DMS79 treated with DMSO at 0.1 percent for 48 hours (cell line): ENCODE results near the gene PCGF6.
A peak's percentile ranks its signal among the peaks of the same experiment; 100 is the strongest.
"Not testable (repeated sequence)": the region's sequence is repeated elsewhere in the genome, so short reads cannot be mapped to it uniquely, and the experiment has no call there.

Source experiments
- DNase-seq: peaks from one replicate; lab custom pipeline; 2025; lab: John Stamatoyannopoulos, UW

The PCGF6 gene

GRCh38 chr10:103316087-103316486 is 34.9 kb downstream of the PCGF6 start:
- no peak for DNase-seq

GRCh38 chr10:103310197-103310596 is 40.7 kb downstream of the PCGF6 start:
- DNase-seq: no peak

- no peak for DNase-seq
Measured at GRCh38 chr10:103307594-103307993, 43.3 kb downstream of the PCGF6 start.

GRCh38 chr10:103295374-103296015 is 55.4 kb downstream of the PCGF6 start:
- DNase-seq: peak; percentile 9

DNA sequence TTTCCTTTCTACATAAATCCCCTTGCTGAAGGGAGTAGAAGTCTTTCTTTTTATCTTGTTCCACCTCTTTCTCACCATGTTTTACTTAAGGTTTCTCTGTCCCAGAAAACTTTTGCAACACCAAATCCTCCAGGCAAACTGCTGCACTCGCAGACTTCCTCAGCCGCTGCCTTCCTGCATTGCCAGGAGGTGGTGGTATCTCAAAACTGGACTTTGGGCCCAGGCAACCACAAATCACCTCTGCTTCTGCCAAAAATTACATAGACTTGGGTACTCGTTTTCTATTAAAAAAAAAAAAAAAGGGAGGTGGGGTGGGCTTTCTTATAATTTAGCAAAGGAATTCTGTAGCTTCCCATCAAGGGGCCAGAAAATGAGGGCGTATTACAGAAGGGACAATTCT is 59.4 kb downstream of the PCGF6 start:
- no peak for DNase-seq

DNA sequence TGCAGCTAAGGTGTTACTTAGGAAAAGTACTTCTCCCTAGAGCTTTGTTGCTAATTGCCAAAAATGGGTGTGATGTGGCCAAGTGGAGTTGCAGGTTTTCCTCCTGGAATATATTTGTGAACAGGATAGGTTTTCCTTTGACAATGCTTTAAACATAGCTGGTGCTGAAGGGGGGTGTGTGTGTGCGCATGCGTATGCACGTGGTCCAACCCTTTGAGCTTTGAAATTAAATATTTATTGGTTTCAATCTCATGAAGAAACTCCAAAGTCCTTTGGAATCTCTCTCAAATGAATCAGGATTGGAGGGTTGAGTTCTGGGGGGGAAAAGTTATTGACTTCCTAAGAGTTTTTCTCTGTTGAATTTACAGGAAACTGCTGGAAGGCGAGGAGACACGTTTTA is 62.9 kb downstream of the PCGF6 start:
- DNase-seq: no peak

DNA sequence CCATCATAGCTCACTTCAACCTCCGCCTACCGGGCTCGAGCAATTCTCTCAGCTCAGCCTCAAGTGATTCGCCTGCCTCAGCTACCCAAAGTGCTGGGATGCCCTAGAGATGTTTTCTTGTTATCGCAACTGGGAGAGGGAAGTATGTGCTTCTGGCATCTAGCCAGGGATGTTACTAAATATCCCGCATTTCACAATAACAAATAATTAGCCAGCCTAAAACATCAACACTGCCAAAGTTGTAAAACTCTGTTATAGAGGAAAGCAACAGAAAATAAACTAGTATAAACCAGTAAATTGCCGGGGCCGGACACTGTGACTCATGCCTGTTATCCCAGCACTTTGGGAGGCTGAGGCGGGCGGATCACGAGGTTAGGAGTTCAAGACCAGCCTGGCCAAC is 66.8 kb downstream of the PCGF6 start:
- no peak for DNase-seq

DNA sequence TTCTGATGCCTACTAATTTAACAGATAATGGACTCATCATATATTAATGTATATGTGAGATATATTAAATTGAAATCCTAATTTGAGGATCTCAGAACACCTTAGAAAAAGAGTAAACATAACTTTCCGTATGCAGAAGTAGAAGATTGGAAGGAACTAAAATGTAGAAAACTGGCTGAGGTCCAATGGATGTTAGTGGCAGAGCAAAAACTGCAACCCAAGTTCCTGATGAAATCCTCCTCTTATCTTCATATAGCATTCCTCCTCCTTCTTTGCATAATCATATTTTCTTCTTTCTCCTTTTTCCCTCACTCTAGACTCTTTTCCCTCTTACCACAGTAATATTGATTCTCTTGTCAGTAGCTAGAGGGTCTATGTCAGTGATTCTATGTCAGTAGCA is 68.0 kb downstream of the PCGF6 start:
- no peak for DNase-seq

DNA sequence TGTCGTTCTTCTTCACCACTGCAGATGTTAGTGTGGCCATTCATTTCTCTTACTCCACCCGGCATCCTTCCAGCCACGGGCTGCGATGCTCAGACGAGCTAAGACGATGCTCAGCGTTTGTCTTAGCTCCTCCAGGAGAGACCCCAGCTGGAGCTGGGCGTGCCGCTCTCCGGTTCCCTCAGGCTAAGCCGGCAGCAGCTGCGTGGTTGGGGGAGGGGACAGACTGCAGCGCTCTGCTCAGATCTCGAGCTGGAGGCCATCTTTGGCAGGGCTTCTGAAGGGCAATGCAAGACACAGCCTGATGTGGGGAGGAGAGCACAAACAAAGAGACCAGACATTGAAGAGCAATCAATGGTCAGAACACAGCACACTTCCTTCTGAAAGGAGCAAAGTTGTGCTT is 69.2 kb downstream of the PCGF6 start:
- DNase-seq: peak; percentile 77

GRCh38 chr10:103280506-103280905 is 70.4 kb downstream of the PCGF6 start:
- DNase-seq: no peak

- DNase-seq: peak; percentile 8
Measured at GRCh38 chr10:103280031-103280430, 70.9 kb downstream of the PCGF6 start.

GRCh38 chr10:103278862-103279298 is 72.1 kb downstream of the PCGF6 start:
- peak; percentile 42 for DNase-seq

DNA sequence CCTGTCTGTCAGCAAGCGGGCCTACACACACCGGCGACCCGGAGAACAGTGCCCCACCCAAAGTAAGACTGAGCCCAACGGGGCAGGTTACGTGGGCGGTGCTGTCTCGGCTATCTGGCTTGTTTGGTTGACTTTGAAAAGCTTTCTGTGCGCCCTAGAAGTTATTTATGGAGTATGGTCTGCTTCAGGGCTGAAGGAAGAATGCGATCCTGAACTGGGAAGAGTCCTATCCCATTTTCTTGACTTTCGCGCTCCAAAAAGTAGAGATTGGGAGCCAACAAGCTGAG is 72.5 kb downstream of the PCGF6 start:
- DNase-seq: no peak

DNA sequence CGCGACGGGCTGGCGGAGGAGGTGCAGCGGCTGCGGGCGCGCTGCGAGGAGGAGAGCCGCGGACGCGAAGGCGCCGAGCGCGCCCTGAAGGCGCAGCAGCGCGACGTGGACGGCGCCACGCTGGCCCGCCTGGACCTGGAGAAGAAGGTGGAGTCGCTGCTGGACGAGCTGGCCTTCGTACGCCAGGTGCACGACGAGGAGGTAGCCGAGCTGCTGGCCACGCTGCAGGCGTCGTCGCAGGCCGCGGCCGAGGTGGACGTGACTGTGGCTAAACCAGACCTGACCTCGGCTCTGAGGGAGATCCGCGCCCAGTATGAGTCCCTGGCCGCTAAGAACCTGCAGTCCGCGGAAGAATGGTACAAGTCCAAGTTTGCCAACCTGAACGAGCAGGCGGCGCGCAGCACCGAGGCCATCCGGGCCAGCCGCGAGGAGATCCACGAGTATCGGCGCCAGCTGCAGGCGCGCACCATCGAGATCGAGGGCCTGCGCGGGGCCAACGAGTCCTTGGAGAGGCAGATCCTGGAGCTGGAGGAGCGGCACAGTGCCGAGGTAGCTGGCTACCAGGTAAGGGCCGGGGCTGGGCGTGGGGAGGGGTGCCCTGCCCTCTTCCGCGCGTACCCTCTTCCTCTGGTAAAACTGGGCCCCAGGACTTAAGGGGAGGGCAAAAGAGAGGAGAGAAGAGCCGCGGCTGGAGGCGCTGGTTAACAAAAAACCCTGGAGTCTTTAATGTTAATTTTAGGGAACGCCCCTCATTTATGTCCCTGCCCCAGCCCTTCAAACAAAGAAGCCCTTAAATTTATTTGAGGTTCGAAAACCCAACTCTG is 73.0 kb downstream of the PCGF6 start:
- no peak for DNase-seq

DNA sequence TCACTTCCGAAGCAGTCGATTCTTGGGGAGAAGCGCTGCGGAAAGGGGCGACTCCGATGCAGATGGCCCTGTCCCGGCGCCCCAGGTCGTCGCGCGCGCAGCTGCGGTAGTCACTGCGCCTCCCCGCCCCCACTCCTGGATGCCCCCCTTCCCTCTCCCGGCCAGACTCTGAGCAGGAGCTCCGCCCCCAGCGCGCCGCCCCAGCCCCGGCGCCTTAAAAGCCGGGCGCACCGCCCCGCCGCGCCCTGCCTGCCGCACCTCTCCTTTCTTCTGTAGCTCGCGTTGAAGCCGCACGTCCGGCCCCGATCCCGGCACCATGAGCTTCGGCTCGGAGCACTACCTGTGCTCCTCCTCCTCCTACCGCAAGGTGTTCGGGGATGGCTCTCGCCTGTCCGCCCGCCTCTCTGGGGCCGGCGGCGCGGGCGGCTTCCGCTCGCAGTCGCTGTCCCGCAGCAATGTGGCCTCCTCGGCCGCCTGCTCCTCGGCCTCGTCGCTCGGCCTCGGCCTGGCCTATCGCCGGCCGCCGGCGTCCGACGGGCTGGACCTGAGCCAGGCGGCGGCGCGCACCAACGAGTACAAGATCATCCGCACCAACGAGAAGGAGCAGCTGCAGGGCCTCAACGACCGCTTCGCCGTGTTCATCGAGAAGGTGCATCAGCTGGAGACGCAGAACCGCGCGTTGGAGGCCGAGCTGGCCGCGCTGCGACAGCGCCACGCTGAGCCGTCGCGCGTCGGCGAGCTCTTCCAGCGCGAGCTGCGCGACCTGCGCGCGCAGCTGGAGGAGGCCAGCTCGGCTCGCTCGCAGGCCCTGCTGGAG is 73.8 kb downstream of the PCGF6 start, which contains the start of gene INA:
Gene INA (plus strand): TSS at position 243 of the 817 bp plus-strand sequence. CDS start 74 bp downstream, at position 317.
- DNase-seq: peak; percentile 56

DNA sequence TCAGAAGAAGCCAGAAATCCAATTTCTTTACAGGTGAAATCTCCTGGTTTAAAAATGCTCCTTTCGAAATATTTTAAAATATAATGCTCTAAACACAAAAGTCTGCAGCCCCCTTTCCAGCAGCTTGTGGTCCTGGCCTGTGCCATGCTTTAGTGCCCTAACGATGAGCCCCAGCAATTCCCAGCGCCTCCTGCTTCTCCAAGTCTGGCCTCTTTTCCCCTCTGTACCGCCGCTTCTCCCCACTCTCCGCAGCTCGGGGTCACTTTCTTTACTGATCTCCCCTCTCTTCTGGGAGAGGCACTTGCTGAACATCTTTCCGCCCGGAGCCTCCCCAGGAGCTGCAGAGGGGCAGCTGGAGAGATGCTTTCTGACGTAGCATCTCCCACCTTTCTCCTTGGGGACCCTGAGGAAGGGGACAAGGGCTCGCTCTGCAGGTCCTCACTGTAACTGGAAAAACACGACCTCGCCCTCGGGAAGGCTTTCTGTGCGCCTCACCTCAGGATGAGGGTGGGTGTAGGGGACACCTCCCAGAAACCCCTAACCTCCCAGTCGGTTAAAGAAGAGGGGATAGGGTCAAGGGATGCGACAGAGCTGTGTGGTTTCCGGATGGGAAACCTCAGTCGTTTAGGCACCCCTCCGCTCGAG is 74.6 kb downstream of the PCGF6 start:
- peak; percentile 24 for DNase-seq

DNA sequence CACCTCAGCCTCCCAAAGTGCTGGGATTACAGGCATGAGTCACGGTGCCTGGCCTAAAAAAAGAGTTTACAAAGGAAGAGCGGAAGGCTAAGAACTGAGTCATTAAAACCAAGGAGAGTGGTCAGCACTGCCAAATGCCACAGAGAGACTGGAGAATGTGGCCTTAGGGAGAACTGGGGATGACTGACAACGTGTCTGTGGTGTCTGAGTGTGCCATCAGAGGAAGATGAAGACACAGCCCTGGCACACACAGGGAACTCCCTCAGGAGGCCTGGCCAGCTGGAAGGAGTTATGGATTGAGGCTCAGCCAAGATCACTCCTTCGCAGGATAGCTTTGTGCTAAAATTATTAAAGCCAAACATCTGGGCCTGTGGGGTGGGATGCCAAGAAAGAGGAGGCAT is 77.9 kb downstream of the PCGF6 start:
- no peak for DNase-seq

- no peak for DNase-seq
Measured at GRCh38 chr10:103265717-103266329, 85.1 kb downstream of the PCGF6 start.

DNA sequence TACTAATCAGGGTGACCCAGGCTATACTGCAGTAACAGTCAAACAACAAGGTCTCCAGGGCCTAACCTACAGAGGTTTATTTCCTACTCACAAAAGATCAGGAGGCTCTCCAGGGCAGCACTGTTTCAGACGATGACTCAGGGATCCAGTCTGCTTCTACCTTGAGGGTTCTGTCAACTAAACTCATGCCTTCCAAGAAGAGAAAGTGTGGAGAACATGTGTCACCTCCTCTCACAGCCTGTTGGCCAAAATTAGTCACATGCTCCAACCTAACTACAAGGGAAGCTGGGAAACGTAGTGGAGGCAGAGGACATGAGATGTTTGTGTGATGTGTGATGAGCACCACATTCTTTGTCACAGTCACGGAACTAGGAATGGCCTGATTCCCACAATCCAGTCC is 88.7 kb downstream of the PCGF6 start:
- no peak for DNase-seq

DNA sequence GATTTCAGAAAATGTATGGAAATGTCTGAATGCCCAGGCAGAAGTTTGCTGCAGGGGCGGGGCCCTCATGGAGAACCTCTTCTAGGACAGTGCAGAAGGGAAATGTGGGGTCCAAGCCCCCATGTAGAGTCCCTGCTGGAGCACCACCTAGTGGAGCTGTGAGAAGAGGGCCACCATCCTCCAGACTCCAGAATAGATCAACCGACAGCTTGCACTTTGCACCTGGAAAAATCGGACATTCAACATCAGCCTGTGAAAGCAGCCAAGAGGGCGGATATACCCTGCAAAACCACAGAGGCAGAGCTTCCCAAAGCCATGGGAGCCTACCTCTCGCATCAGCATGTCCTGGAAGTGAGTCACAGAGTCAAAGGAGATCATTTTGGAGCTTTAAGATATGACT is 91.0 kb downstream of the PCGF6 start:
- no peak for DNase-seq

- DNase-seq: not testable (repeated sequence)
Measured at GRCh38 chr10:103258928-103259327, 92.0 kb downstream of the PCGF6 start.

DNA sequence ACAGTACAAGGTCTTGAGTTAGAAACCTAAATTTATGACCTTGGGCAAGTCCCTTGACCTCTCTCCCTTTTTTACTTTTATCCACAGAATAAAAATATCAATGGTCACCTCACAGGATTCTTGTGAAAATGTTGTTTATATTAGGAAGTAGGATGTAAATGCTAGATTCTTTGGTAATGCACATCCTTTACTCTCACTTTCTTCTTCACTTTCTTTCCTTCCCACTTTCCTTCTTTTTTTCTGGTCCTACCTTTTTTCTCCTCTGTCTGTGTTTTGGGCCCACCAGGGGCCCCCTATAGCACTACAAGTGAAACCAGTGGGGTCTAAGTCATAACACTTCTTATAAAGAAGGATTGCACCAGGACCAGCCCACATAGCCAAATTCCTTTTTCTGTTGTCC is 93.1 kb downstream of the PCGF6 start:
- DNase-seq: no peak
